MM.1S (cell line): ENCODE measurements around the gene ARHGAP26.

ENCODE experiments used
- EZH2phosphoT487 ChIP-seq: fragments of 300-600 bp; sonication (generic); IDR thresholded peaks from 2 replicates; pipeline ENCODE4 v1.6.1; 2018; ENCODE audit warnings: antibody characterized with exemption, low read length
- TF ChIP-seq, protein P1 (sequence below): fragments of 300-600 bp; sonication (generic); IDR thresholded peaks from 2 replicates; pipeline ENCODE4 v1.5.1; 2016; ENCODE audit warnings: antibody characterized with exemption, low read length, mixed read lengths

DNA sequence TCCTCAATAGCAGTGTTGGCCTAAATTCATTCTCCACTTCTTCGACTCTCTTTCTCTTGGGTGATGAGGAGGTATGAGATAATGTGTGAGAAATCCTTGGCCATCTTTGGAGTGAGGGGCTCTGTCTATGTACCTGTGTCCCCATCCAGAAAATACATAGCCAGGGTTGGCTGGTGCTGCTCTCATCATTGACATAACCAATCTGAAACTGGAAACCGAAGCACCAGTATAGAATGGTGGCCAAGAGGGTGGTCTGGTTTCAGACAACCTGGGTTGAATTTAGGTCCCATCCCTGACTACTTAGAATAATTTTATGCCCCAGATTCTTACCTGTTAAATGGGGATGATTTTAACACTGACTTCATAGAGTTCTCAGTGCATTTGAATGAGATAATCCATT, 208.1 kb downstream of the ARHGAP26 start:
- TF ChIP-seq, protein P1, sequence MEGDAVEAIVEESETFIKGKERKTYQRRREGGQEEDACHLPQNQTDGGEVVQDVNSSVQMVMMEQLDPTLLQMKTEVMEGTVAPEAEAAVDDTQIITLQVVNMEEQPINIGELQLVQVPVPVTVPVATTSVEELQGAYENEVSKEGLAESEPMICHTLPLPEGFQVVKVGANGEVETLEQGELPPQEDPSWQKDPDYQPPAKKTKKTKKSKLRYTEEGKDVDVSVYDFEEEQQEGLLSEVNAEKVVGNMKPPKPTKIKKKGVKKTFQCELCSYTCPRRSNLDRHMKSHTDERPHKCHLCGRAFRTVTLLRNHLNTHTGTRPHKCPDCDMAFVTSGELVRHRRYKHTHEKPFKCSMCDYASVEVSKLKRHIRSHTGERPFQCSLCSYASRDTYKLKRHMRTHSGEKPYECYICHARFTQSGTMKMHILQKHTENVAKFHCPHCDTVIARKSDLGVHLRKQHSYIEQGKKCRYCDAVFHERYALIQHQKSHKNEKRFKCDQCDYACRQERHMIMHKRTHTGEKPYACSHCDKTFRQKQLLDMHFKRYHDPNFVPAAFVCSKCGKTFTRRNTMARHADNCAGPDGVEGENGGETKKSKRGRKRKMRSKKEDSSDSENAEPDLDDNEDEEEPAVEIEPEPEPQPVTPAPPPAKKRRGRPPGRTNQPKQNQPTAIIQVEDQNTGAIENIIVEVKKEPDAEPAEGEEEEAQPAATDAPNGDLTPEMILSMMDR: no peak
- no peak for TF ChIP-seq EZH2phosphoT487
